Measurements from ENCODE around the gene SPDL1. TPM values are rescaled to one million over a fixed set of nuclear protein-coding genes. Genes with fewer than 3 reads are reported as not detected.

SPDL1 gene
- total and polyA plus RNA-seq, 2 experiments from 2014 or later, result 177 to 215 TPM

GRCh38 chr5:169626779-169627178 is 43.2 kb downstream of the SPDL1 start:
- Histone ChIP-seq H3K4me2 (ENCODE audit: unreplicated experiment) (peak overlapping the region; percentile 44), H2AFZ (no peak overlapping the region), H3F3A (ENCODE audit: insufficient read depth) (peaks cover 52% of the 10 kb centered on the region), H4K20me1 (ENCODE audit: insufficient read depth) (no peaks in the 10 kb centered on the region), H3K36me3 (ENCODE audit: low read depth) (no peaks in the 10 kb centered on the region), H3K9me2 (ENCODE audit: insufficient read depth) (no peaks in the 10 kb centered on the region), H3K9me3 (ENCODE audit: low read depth) (peaks cover 4% of the 10 kb centered on the region), H3K79me2 (ENCODE audit: insufficient read depth) (no peaks in the 10 kb centered on the region), H3K4me1 (ENCODE audit: insufficient read depth) (peaks cover 62% of the 10 kb centered on the region), H3K27ac (peak overlapping the region; percentile 92), H3K27me3 (replicated peaks; ENCODE audit: insufficient read depth) (no peaks in the 10 kb centered on the region), H3K4me3 (no peak overlapping the region), H3K9ac (0 out of 2 replicates have a peak overlapping the region, but pooled peaks have one; percentile 19)
- TF ChIP-seq EZH2phosphoT487 (IDR thresholded peaks at IDR 0.05; ENCODE audit: insufficient read depth, low read depth) (no peak), EZH2 (IDR thresholded peaks at IDR 0.05; ENCODE audit: insufficient read depth, poor library complexity, severe bottlenecking) (no peak)
- in situ Hi-C loops (cut with MboI), result no loop called here
- WGBS, 2 experiments (ENCODE audit: low coverage in 1 of 2, low lambda C conversion rate in 2 of 2, missing lambda C conversion rate in 2 of 2), result 2 to 10% methylated on average over 1 of the region's 1 CpG
- DNase-seq, result peak; percentile 94

GRCh38 chr5:169627551-169627950 is 44.0 kb downstream of the SPDL1 start:
- Histone ChIP-seq H3F3A (ENCODE audit: insufficient read depth) (peaks cover 55% of the 10 kb centered on the region), H3K4me1 (ENCODE audit: insufficient read depth) (peaks cover 67% of the 10 kb centered on the region), H3K4me3 (no peak overlapping the region), H3K79me2 (ENCODE audit: insufficient read depth) (no peaks in the 10 kb centered on the region), H3K9me2 (ENCODE audit: insufficient read depth) (no peaks in the 10 kb centered on the region), H3K4me2 (ENCODE audit: unreplicated experiment) (no peak overlapping the region), H3K27me3 (replicated peaks; ENCODE audit: insufficient read depth) (no peaks in the 10 kb centered on the region), H3K9me3 (ENCODE audit: low read depth) (peaks cover 4% of the 10 kb centered on the region), H2AFZ (no peak overlapping the region), H3K36me3 (ENCODE audit: low read depth) (no peaks in the 10 kb centered on the region), H4K20me1 (ENCODE audit: insufficient read depth) (no peaks in the 10 kb centered on the region), H3K9ac (peak overlapping the region; percentile 19; the same call in 1 of the 2 replicates), H3K27ac (peak overlapping the region; percentile 92)
- TF ChIP-seq EZH2phosphoT487 (IDR thresholded peaks at IDR 0.05; ENCODE audit: insufficient read depth, low read depth) (no peak), EZH2 (IDR thresholded peaks at IDR 0.05; ENCODE audit: insufficient read depth, poor library complexity, severe bottlenecking) (no peak)
- in situ Hi-C loops (cut with MboI), result no loop called here
- WGBS, 2 experiments (ENCODE audit: low coverage in 1 of 2, low lambda C conversion rate in 2 of 2, missing lambda C conversion rate in 2 of 2), result 58 to 64% methylated on average over 3 of the region's 3 CpGs
- peak; percentile 31 for DNase-seq

GRCh38 chr5:169628892-169629291 is 45.3 kb downstream of the SPDL1 start:
- Histone ChIP-seq H3K79me2 (ENCODE audit: insufficient read depth) (no peaks in the 10 kb centered on the region), H3K27ac (peak overlapping the region; percentile 92), H3K36me3 (ENCODE audit: low read depth) (no peaks in the 10 kb centered on the region), H3K9ac (peak overlapping the region; percentile 58), H3K9me3 (ENCODE audit: low read depth) (no peaks in the 10 kb centered on the region), H2AFZ (no peak overlapping the region), H3K4me1 (ENCODE audit: insufficient read depth) (peaks cover 73% of the 10 kb centered on the region), H3K27me3 (replicated peaks; ENCODE audit: insufficient read depth) (no peaks in the 10 kb centered on the region), H3K4me3 (no peak overlapping the region), H3K4me2 (ENCODE audit: unreplicated experiment) (peak overlapping the region; percentile 60), H4K20me1 (ENCODE audit: insufficient read depth) (no peaks in the 10 kb centered on the region), H3K9me2 (ENCODE audit: insufficient read depth) (no peaks in the 10 kb centered on the region), H3F3A (ENCODE audit: insufficient read depth) (peaks cover 55% of the 10 kb centered on the region)
- WGBS, 2 experiments (ENCODE audit: low coverage in 1 of 2, low lambda C conversion rate in 2 of 2, missing lambda C conversion rate in 2 of 2), result 50% methylated on average over 2 of the region's 2 CpGs
- DNase-seq, result peak; percentile 90
- in situ Hi-C loops (cut with MboI), result no loop called here
- TF ChIP-seq EZH2phosphoT487 (IDR thresholded peaks at IDR 0.05; ENCODE audit: insufficient read depth, low read depth), result no peak
- no peak for TF ChIP-seq EZH2 (IDR thresholded peaks at IDR 0.05; ENCODE audit: insufficient read depth, poor library complexity, severe bottlenecking)

- H3F3A ChIP-seq (ENCODE audit: insufficient read depth), result peaks cover 55% of the 10 kb centered on the region
- H3K79me2 ChIP-seq (ENCODE audit: insufficient read depth), result no peaks in the 10 kb centered on the region
- TF ChIP-seq EZH2phosphoT487 (IDR thresholded peaks at IDR 0.05; ENCODE audit: insufficient read depth, low read depth) (no peak), EZH2 (IDR thresholded peaks at IDR 0.05; ENCODE audit: insufficient read depth, poor library complexity, severe bottlenecking) (no peak)
- peaks cover 74% of the 10 kb centered on the region for H3K4me1 ChIP-seq (ENCODE audit: insufficient read depth)
- peak; percentile 96 for DNase-seq
- in situ Hi-C loops (cut with MboI), result no loop called here
- peak overlapping the region; percentile 58 for H3K9ac ChIP-seq
- H3K9me2 ChIP-seq (ENCODE audit: insufficient read depth), result no peaks in the 10 kb centered on the region
- H3K27ac ChIP-seq, result peak overlapping the region; percentile 92
- H3K4me3 ChIP-seq, result no peak overlapping the region
- H3K4me2 ChIP-seq (ENCODE audit: unreplicated experiment), result peak overlapping the region; percentile 60
- no peaks in the 10 kb centered on the region for H3K36me3 ChIP-seq (ENCODE audit: low read depth)
- no peaks in the 10 kb centered on the region for H3K27me3 ChIP-seq (replicated peaks; ENCODE audit: insufficient read depth)
- no peaks in the 10 kb centered on the region for H4K20me1 ChIP-seq (ENCODE audit: insufficient read depth)
- H2AFZ ChIP-seq, result no peak overlapping the region
- no peaks in the 10 kb centered on the region for H3K9me3 ChIP-seq (ENCODE audit: low read depth)
- WGBS, 2 experiments (ENCODE audit: low coverage in 1 of 2, low lambda C conversion rate in 2 of 2, missing lambda C conversion rate in 2 of 2), result 43 to 46% methylated on average over 6 of the region's 6 CpGs
Observed at GRCh38 chr5:169629847-169630548, 46.4 kb downstream of the SPDL1 start.
